Measurements from ENCODE around the gene ZNF385B. TPM values are rescaled to one million over a fixed set of nuclear protein-coding genes. Genes with fewer than 3 reads are reported as not detected.
"Not testable (repeated sequence)": the region's sequence is repeated elsewhere in the genome, so short reads cannot be mapped to it uniquely, and the experiment has no call there.

ZNF385B gene
- total RNA-seq, 4 donors from 2014 or later = 0.41 to 3.3 TPM; not detected in 2

- DNase-seq = no peak
- no peak overlapping the region for H3K27ac ChIP-seq
- no peak for TF ChIP-seq CTCF (IDR thresholded peaks at IDR 0.05)
- no peak for TF ChIP-seq POLR2A (IDR thresholded peaks at IDR 0.05)
- H3K27me3 ChIP-seq = no peaks in the 10 kb centered on the region
- no peaks in the 10 kb centered on the region for H3K9me3 ChIP-seq
- intact Hi-C loops (cut with DNase I; ENCODE audit: low total_unique reads) = no loop called here
- H3K4me1 ChIP-seq = no peaks in the 10 kb centered on the region
- no peaks in the 10 kb centered on the region for H3K36me3 ChIP-seq
- no peak overlapping the region for H3K4me3 ChIP-seq
These were observed 73.8 kb downstream of the ZNF385B start for GRCh38 chr2:179787601-179788000.

- DNase-seq = no peak
- Histone ChIP-seq H3K9me3 (no peaks in the 10 kb centered on the region), H3K36me3 (no peaks in the 10 kb centered on the region), H3K27me3 (no peaks in the 10 kb centered on the region), H3K4me1 (no peaks in the 10 kb centered on the region), H3K4me3 (no peak overlapping the region), H3K27ac (no peak overlapping the region)
- intact Hi-C loops (cut with DNase I; ENCODE audit: low total_unique reads) = no loop called here
- TF ChIP-seq CTCF (IDR thresholded peaks at IDR 0.05) = no peak
- TF ChIP-seq POLR2A (IDR thresholded peaks at IDR 0.05) = no peak
These were observed 75.5 kb downstream of the ZNF385B start for GRCh38 chr2:179785902-179786301.

DNA sequence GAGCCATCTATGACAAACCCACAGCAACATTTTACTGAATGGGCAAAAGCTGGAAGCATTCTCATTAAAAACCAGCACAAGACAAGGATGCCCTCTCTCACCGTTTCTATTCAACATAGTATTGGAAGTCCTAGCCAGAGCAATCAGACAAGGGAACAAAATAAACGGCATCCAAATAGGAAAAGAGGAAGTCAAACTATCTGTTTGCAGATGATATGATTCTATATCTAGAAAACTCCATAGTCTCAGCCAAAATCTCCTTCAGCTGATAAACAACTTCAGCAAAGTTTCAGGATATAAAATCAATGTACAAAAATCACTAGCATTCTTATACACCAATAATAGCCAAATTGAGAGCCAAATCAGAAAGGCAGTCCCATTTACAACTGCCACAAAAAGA is 79.1 kb downstream of the ZNF385B start:
- H3K4me3 ChIP-seq; H3K9me3 ChIP-seq; DNase-seq; H3K27me3 ChIP-seq; H3K27ac ChIP-seq; intact Hi-C loops (cut with DNase I; ENCODE audit: low total_unique reads); H3K36me3 ChIP-seq; H3K4me1 ChIP-seq: not testable (repeated sequence)

DNA sequence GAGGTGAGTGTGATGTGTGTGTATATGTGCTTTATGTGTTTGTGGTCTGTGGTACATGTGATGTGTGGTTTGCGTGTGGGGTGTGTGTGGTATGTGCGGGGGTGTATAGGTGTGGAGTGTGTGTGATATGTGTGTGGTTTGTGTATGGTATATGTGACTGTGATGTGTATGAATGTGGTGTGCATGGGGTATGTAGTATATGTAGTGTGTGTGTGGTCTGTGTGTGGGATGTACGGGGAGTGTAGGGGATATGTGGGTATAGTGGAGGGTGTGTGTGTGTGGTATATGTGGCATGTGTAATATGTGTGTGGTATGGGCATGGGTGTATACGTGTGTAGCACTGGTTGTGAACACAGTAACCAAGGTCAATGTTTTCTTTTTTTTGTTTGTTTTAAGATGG is 87.4 kb downstream of the ZNF385B start:
- Histone ChIP-seq H3K4me3 (no peak overlapping the region), H3K36me3 (no peaks in the 10 kb centered on the region), H3K4me1 (no peaks in the 10 kb centered on the region), H3K27me3 (no peaks in the 10 kb centered on the region), H3K27ac (no peak overlapping the region), H3K9me3 (no peaks in the 10 kb centered on the region)
- DNase-seq = no peak
- intact Hi-C loops (cut with DNase I; ENCODE audit: low total_unique reads) = no loop called here
- TF ChIP-seq CTCF (IDR thresholded peaks at IDR 0.05) (no peak), POLR2A (IDR thresholded peaks at IDR 0.05) (no peak)

DNA sequence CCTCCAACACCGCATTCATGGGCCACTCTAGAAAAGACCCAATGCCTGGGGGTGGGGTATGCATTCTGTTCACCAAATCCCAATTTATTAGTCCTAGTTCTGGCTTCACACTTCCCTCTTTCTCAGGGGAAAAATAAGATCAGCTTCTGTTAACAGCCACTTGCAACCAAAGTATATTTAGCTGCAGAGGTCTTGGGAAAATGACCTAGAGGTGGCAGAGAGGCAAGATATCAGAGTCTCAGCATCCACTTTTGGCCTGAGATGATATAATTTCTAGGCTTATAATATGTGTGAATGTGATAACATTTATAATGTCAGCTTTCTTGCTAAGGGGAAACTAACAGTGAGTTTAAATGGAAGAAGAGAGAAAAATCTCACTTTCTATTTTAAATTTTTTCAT is 89.1 kb downstream of the ZNF385B start:
- Histone ChIP-seq H3K9me3 (no peaks in the 10 kb centered on the region), H3K4me3 (no peak overlapping the region), H3K36me3 (no peaks in the 10 kb centered on the region), H3K27ac (no peak overlapping the region), H3K4me1 (no peaks in the 10 kb centered on the region), H3K27me3 (no peaks in the 10 kb centered on the region)
- DNase-seq = no peak
- intact Hi-C loops (cut with DNase I; ENCODE audit: low total_unique reads) = no loop called here
- TF ChIP-seq CTCF (IDR thresholded peaks at IDR 0.05) = no peak
- no peak for TF ChIP-seq POLR2A (IDR thresholded peaks at IDR 0.05)

DNA sequence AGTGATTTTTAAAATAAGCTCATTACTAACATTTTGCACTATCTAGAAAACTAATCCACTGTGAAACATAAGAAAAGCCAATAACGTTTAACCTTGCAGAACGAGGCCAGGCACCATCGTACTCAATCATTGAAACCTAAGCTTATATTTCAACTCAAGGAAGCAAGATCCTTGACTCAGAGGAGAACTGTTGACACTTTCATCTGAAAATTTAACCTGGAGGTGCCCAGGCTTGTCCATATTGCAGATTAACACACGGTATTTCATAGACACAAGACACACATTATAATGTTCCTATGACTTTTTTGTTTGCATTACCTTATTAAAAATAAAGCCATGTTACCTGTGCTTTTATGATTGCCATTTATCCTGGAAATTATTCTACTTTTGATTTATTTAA is 89.6 kb downstream of the ZNF385B start:
- intact Hi-C loops (cut with DNase I; ENCODE audit: low total_unique reads) = no loop called here
- no peak for DNase-seq

More for the DNA sequence above, 89.6 kb downstream of the ZNF385B start:
- Histone ChIP-seq H3K36me3 (no peaks in the 10 kb centered on the region), H3K9me3 (no peaks in the 10 kb centered on the region), H3K27ac (no peak overlapping the region), H3K27me3 (no peaks in the 10 kb centered on the region), H3K4me3 (no peak overlapping the region), H3K4me1 (no peaks in the 10 kb centered on the region)
- TF ChIP-seq POLR2A (IDR thresholded peaks at IDR 0.05) (no peak), CTCF (IDR thresholded peaks at IDR 0.05) (no peak)

Measured in uterus (tissue), 4 donors.